ENCODE measurements around the gene IFIT1B.

Gene IFIT1B

GRCh38 chr10:89336241-89336640 lies 41.6 kb upstream of the IFIT1B start:
- TF ChIP-seq, protein P1, sequence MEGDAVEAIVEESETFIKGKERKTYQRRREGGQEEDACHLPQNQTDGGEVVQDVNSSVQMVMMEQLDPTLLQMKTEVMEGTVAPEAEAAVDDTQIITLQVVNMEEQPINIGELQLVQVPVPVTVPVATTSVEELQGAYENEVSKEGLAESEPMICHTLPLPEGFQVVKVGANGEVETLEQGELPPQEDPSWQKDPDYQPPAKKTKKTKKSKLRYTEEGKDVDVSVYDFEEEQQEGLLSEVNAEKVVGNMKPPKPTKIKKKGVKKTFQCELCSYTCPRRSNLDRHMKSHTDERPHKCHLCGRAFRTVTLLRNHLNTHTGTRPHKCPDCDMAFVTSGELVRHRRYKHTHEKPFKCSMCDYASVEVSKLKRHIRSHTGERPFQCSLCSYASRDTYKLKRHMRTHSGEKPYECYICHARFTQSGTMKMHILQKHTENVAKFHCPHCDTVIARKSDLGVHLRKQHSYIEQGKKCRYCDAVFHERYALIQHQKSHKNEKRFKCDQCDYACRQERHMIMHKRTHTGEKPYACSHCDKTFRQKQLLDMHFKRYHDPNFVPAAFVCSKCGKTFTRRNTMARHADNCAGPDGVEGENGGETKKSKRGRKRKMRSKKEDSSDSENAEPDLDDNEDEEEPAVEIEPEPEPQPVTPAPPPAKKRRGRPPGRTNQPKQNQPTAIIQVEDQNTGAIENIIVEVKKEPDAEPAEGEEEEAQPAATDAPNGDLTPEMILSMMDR (IDR thresholded peaks at IDR 0.05; ENCODE audit: low read depth, low read length, missing control alignments), result no peak
- no peak for DNase-seq (ENCODE audit: low read depth)
- H3K4me3 ChIP-seq (ENCODE audit: low read depth, low read length), result no peak overlapping the region

GRCh38 chr10:89337484-89337883 lies 40.4 kb upstream of the IFIT1B start:
- TF ChIP-seq, protein P1 (IDR thresholded peaks at IDR 0.05; ENCODE audit: low read depth, low read length, missing control alignments), result no peak
- DNase-seq (ENCODE audit: low read depth), result no peak
- H3K4me3 ChIP-seq (ENCODE audit: low read depth, low read length), result no peak overlapping the region

- TF ChIP-seq, protein P1 (IDR thresholded peaks at IDR 0.05; ENCODE audit: low read depth, low read length, missing control alignments), result no peak
- DNase-seq (ENCODE audit: low read depth), result no peak
- no peak overlapping the region for H3K4me3 ChIP-seq (ENCODE audit: low read depth, low read length)
These were observed 39.1 kb upstream of the IFIT1B start for GRCh38 chr10:89338713-89339112.

- TF ChIP-seq, protein P1 (IDR thresholded peaks at IDR 0.05; ENCODE audit: low read depth, low read length, missing control alignments), result no peak
- H3K4me3 ChIP-seq (ENCODE audit: low read depth, low read length), result no peak overlapping the region
- no peak for DNase-seq (ENCODE audit: low read depth)
These were observed 38.0 kb upstream of the IFIT1B start for GRCh38 chr10:89339875-89340274.

- no peak overlapping the region for H3K4me3 ChIP-seq (ENCODE audit: low read depth, low read length)
- DNase-seq (ENCODE audit: low read depth), result no peak
- TF ChIP-seq, protein P1 (IDR thresholded peaks at IDR 0.05; ENCODE audit: low read depth, low read length, missing control alignments), result no peak
These were observed 36.2 kb upstream of the IFIT1B start for GRCh38 chr10:89341649-89342048.

DNA sequence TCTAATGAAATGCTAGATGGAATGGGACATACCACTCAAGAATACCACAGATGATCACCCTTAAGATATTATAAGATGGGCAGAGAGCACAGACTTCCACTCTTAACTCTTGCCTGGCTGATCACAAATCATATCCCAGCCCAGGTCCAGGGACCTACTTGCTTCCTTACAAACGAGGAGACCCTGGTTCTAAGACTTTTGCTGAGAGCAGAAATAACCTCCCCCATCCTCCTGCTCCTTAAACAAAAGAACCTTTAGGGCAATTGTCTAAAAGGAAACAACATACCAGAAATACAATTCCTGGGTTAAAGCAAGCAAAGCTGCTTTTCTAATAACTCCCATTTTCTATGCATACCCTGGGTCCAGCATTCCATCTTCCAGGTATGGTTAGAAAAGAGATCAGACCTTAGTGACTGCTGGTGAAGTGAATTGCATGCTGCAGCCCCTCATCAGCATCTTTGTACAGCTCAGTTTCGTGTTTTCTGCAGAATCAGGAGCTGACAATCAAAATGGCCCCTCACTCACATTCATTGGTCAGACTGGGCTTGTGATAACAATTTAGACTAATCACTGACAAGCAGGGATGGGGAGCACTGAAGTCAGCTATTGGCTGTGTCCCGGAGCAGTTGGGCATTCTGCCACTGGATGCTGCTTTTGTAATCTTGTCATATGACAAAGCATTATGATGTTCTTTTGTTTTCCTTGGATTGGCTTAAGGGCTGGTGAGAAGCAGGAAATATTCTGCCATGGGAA lies 35.5 kb upstream of the IFIT1B start:
- DNase-seq (ENCODE audit: low read depth), result no peak
- H3K4me3 ChIP-seq (ENCODE audit: low read depth, low read length), result no peak overlapping the region
- TF ChIP-seq, protein P1 (IDR thresholded peaks at IDR 0.05; ENCODE audit: low read depth, low read length, missing control alignments), result no peak
